ENCODE results near the gene DAPL1.

Gene DAPL1

DNA sequence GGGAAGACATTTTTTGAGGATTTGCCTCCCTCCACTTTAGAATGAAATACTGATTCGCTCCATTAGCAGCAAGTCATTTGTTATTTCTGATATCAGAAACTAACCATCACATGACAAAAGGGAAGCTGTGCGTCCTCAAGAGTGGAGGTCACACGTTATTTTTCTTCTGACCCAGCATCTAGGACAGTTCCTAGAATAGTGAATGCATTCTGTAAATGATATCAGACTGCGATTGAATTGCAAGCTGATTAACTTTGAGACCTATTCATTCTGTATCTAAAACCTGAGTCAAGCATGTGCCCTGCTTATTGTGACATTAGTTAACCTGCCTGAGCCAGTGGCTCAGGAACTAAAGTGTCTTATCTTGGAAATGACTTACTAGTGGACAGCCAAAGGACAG is 10.1 kb downstream of the DAPL1 start:
- no peak overlapping the region for H3K4me3 ChIP-seq (ENCODE audit: low read depth, low read length)
- DNase-seq (ENCODE audit: low read depth), result no peak
- no peak for TF ChIP-seq CTCF (IDR thresholded peaks at IDR 0.05; ENCODE audit: control insufficient read depth, extremely low read depth, insufficient read depth)

- no peak overlapping the region for H3K4me3 ChIP-seq (ENCODE audit: low read depth, low read length)
- no peak for TF ChIP-seq CTCF (IDR thresholded peaks at IDR 0.05; ENCODE audit: control insufficient read depth, extremely low read depth, insufficient read depth)
- DNase-seq (ENCODE audit: low read depth), result no peak
Observed at GRCh38 chr2:158805936-158806335, 10.8 kb downstream of the DAPL1 start.

- H3K4me3 ChIP-seq (ENCODE audit: low read depth, low read length), result no peak overlapping the region
- DNase-seq (ENCODE audit: low read depth), result no peak
- no peak for TF ChIP-seq CTCF (IDR thresholded peaks at IDR 0.05; ENCODE audit: control insufficient read depth, extremely low read depth, insufficient read depth)
Observed at GRCh38 chr2:158806941-158807340, 11.8 kb downstream of the DAPL1 start.

- TF ChIP-seq CTCF (IDR thresholded peaks at IDR 0.05; ENCODE audit: control insufficient read depth, extremely low read depth, insufficient read depth), result no peak
- H3K4me3 ChIP-seq (ENCODE audit: low read depth, low read length), result no peak overlapping the region
- no peak for DNase-seq (ENCODE audit: low read depth)
Observed at GRCh38 chr2:158808426-158808825, 13.3 kb downstream of the DAPL1 start.

DNA sequence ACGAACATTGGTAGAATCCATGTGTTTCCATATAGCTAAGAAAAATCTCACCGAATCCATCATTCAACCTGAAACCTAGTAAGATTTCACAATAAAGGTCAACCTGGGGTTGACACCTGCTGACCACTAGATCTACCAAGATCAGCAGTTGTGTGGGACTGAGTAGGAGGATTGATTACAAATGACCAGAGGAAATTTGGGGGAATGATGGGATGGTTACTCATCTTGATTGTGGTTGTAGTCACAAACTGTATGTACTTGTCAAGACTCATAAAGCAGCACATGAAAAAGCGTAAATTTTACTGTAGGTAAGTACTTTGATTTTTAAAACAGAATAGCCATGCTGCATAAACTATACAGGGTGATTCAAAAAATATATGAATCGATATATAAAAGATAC is 14.7 kb downstream of the DAPL1 start:
- TF ChIP-seq CTCF (IDR thresholded peaks at IDR 0.05; ENCODE audit: control insufficient read depth, extremely low read depth, insufficient read depth), result no peak
- DNase-seq (ENCODE audit: low read depth), result no peak
- no peak overlapping the region for H3K4me3 ChIP-seq (ENCODE audit: low read depth, low read length)

DNA sequence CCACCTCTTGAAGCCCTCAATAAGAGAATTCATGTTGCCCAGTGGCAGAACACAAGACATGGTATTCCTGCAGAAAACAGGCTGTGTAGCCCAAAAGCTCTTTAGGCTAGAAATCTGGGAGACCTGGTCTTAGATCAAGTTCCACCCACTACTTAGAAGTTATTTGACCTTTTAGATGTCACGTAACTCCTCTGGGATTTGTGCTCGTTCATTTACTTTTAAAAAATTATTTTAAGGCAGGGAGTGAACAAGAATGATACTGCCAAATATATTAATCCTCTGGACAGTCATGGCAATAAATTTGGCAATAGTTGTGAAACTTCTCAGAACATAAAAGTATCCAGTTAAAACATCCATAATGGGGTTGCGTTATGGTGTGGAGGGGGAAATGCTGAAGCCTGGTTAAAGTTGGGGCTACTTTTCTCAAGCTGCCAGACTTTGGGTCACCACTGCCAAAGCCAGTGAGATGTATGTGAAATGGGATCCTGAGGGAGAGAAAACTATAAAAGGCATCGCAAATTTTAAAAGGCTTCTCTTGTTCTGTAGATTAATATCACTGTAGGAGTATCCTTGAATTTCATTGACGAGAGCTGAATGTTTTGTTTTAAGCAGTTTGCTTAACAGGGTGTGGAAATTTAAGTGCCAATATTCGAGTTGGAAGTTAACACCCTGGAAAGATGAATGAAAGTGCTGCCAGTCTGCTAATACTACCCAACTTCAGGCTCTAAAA is 15.8 kb downstream of the DAPL1 start:
- no peak for DNase-seq (ENCODE audit: low read depth)
- H3K4me3 ChIP-seq (ENCODE audit: low read depth, low read length), result no peak overlapping the region
- TF ChIP-seq CTCF (IDR thresholded peaks at IDR 0.05; ENCODE audit: control insufficient read depth, extremely low read depth, insufficient read depth), result no peak

DNA sequence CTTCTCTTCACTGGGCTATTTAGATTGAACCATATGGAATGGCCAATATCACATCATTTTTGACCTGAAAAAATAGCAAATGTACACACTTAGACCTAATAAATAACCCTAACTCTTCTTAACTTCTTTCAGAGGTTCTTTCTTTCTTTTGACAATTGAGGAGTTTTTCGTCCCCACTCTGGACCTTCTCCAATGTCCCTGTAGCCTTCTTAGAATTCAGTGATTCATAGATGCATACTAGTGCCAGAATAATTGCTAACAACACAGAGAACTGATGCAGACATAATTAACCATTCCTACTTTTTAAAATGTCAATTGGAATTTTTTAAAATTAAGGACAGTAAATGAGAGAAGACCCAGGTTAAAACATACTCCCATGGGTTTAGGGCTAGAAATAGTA is 20.0 kb downstream of the DAPL1 start:
- no peak for DNase-seq (ENCODE audit: low read depth)
- no peak overlapping the region for H3K4me3 ChIP-seq (ENCODE audit: low read depth, low read length)
- no peak for TF ChIP-seq CTCF (IDR thresholded peaks at IDR 0.05; ENCODE audit: control insufficient read depth, extremely low read depth, insufficient read depth)
